ENCODE results near the gene BTBD16.

BTBD16 gene

DNA sequence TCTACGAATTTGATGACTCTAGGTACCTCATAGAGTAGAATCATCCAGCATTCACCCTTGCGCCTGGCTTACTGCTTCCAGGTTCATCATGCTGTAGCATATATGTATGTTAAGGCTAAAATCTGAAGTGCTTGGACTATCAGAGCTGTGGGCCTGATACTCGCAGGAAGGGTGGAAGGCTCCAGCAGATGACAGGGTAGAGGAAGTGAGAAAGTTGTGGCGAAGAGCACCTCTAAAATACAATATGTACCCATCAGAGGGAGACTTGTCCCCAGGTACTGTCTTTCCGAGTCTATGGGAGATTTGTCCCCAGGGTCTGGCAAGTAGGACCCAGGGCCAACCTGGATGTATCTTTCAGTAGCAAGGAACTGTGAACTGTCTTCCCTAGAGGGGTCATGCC, 55.3 kb downstream of the BTBD16 start:
- DNase-seq: no peak
- Histone ChIP-seq H3K4me3 (ENCODE audit: low read depth, low read length) (no peak overlapping the region), H3K4me1 (no peaks in the 10 kb centered on the region), H3K36me3 (no peaks in the 10 kb centered on the region), H3K9me3 (no peaks in the 10 kb centered on the region), H3K27me3 (peaks cover 18% of the 10 kb centered on the region)
- TF ChIP-seq, protein P1, sequence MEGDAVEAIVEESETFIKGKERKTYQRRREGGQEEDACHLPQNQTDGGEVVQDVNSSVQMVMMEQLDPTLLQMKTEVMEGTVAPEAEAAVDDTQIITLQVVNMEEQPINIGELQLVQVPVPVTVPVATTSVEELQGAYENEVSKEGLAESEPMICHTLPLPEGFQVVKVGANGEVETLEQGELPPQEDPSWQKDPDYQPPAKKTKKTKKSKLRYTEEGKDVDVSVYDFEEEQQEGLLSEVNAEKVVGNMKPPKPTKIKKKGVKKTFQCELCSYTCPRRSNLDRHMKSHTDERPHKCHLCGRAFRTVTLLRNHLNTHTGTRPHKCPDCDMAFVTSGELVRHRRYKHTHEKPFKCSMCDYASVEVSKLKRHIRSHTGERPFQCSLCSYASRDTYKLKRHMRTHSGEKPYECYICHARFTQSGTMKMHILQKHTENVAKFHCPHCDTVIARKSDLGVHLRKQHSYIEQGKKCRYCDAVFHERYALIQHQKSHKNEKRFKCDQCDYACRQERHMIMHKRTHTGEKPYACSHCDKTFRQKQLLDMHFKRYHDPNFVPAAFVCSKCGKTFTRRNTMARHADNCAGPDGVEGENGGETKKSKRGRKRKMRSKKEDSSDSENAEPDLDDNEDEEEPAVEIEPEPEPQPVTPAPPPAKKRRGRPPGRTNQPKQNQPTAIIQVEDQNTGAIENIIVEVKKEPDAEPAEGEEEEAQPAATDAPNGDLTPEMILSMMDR (IDR thresholded peaks at IDR 0.05; ENCODE audit: low read depth, low read length): no peak

- Histone ChIP-seq H3K36me3 (no peaks in the 10 kb centered on the region), H3K4me1 (no peaks in the 10 kb centered on the region), H3K9me3 (no peaks in the 10 kb centered on the region), H3K4me3 (ENCODE audit: low read depth, low read length) (no peak overlapping the region), H3K27me3 (peaks cover 18% of the 10 kb centered on the region)
- DNase-seq: no peak
- TF ChIP-seq, protein P1 (IDR thresholded peaks at IDR 0.05; ENCODE audit: low read depth, low read length): no peak
Measured at GRCh38 chr10:122326806-122327205, 55.7 kb downstream of the BTBD16 start.

- H3K4me1 ChIP-seq: no peaks in the 10 kb centered on the region
- peaks cover 18% of the 10 kb centered on the region for H3K27me3 ChIP-seq
- H3K9me3 ChIP-seq: no peaks in the 10 kb centered on the region
- H3K36me3 ChIP-seq: no peaks in the 10 kb centered on the region
- TF ChIP-seq, protein P1 (IDR thresholded peaks at IDR 0.05; ENCODE audit: low read depth, low read length): no peak
- no peak for DNase-seq
- no peak overlapping the region for H3K4me3 ChIP-seq (ENCODE audit: low read depth, low read length)
Measured at GRCh38 chr10:122327237-122328206, 56.4 kb downstream of the BTBD16 start.

- H3K4me1 ChIP-seq: no peaks in the 10 kb centered on the region
- DNase-seq: no peak
- H3K4me3 ChIP-seq (ENCODE audit: low read depth, low read length): no peak overlapping the region
Measured at GRCh38 chr10:122328676-122329075, 57.6 kb downstream of the BTBD16 start.

GRCh38 chr10:122329416-122329815, 58.3 kb downstream of the BTBD16 start:
- TF ChIP-seq, protein P1 (IDR thresholded peaks at IDR 0.05; ENCODE audit: low read depth, low read length): no peak
- Histone ChIP-seq H3K27me3 (peaks cover 18% of the 10 kb centered on the region), H3K36me3 (no peaks in the 10 kb centered on the region), H3K9me3 (no peaks in the 10 kb centered on the region), H3K4me3 (ENCODE audit: low read depth, low read length) (no peak overlapping the region), H3K4me1 (no peaks in the 10 kb centered on the region)
- DNase-seq: no peak

More at GRCh38 chr10:122328676-122329075, 57.6 kb downstream of the BTBD16 start:
- Histone ChIP-seq H3K27me3 (peaks cover 18% of the 10 kb centered on the region), H3K36me3 (no peaks in the 10 kb centered on the region), H3K9me3 (no peaks in the 10 kb centered on the region)
- TF ChIP-seq, protein P1 (IDR thresholded peaks at IDR 0.05; ENCODE audit: low read depth, low read length): no peak

DNA sequence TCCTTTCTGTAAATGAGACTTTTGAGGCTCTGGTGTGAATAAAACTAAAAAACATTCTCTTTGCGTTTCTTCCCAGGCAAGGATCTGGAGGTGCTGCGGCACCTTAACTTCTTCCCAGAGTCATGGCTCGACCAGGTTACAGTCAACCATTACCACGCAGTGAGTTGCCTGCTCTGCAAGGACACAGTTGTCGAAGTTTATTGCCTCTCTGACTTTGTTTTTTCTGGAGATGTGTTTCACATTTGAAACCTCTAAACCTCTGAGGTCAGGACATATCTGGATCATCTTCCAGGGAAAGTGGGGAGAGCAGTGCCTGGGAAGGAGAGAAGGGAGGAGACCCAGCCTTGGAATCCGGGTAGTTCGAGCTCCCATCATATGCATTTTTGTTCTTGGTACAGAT, 60.0 kb downstream of the BTBD16 start:
- TF ChIP-seq, protein P1 (IDR thresholded peaks at IDR 0.05; ENCODE audit: low read depth, low read length): no peak
- Histone ChIP-seq H3K4me3 (ENCODE audit: low read depth, low read length) (no peak overlapping the region), H3K27me3 (peaks cover 18% of the 10 kb centered on the region), H3K9me3 (no peaks in the 10 kb centered on the region), H3K36me3 (no peaks in the 10 kb centered on the region), H3K4me1 (no peaks in the 10 kb centered on the region)
- no peak for DNase-seq
